Ramos (cell line): ENCODE data around the gene SIL1.
"Not testable (repeated sequence)": the region's sequence is repeated elsewhere in the genome, so short reads cannot be mapped to it uniquely, and the experiment has no call there.

ENCODE experiments used
- in situ Hi-C: fragments of 300-500 bp; cut with MboI; formaldehyde crosslinking; loops from one replicate; pipeline ENCODE4 v1.14.3; 2022; ENCODE audit warnings: low sequenced_read_pairs; ENCODE audit not compliant: unreplicated experiment

Gene SIL1

DNA sequence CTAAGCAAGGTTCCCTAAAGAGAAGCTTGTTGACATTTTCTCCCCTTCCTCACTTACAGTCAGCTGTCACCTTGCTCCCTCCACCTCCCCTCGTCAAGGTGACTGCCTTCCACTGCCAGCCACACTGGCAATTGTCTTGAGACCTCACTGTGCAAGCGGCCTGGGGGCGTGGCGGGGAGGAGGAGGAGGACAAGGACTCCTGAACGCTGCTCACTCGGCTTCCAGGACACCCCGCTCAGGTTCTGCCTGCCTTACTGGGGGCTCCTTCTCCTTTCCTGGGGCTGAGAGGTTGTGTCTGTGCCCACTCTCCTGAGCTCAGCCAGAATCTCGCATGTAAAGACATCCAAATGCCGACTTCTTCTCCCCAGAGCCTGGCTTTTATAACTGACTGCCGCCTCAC lies 262.7 kb downstream of the SIL1 start:
- in situ Hi-C loops = no loop called here

DNA sequence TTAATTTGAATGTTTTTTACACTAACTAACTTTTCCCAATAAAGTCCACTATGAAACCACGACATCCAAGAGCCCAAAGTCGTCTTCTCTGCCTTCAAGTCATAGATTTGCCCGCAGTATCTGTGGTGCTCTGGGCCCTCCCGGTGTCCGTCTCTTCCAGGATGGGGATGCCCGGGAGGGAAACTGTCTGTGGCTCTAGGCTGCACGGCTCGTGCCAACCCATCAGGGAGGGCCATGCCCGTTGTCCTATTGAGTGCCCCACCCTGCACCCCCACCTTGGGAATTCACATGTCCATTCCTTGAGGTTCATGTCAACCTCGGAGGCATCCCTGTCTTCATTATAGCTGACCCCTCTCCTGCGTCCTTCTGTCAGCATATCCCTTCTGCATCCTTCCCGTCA lies 263.2 kb downstream of the SIL1 start:
- in situ Hi-C loops = no loop called here

DNA sequence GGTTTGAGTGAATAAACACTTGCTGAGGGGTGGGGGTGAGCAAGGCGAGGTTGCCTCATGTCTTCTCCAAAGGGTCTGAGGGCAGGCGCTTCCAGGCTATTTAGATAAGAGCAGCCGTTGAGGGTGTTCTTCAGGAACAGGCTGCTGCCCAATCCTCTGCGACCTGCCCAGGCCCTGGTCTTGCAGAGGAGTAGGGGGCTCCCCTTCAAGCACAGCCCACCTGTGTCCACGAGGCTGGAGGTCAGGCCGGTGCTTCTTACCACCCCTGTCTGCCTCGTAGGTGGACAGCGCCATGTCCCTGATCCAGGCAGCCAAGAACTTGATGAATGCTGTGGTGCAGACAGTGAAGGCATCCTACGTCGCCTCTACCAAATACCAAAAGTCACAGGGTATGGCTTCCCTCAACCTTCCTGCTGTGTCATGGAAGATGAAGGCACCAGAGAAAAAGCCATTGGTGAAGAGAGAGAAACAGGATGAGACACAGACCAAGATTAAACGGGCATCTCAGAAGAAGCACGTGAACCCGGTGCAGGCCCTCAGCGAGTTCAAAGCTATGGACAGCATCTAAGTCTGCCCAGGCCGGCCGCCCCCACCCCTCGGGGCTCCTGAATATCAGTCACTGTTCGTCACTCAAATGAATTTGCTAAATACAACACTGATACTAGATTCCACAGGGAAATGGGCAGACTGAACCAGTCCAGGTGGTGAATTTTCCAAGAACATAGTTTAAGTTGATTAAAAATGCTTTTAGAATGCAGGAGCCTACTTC lies 264.5 kb downstream of the SIL1 start:
- in situ Hi-C loops = no loop called here

DNA sequence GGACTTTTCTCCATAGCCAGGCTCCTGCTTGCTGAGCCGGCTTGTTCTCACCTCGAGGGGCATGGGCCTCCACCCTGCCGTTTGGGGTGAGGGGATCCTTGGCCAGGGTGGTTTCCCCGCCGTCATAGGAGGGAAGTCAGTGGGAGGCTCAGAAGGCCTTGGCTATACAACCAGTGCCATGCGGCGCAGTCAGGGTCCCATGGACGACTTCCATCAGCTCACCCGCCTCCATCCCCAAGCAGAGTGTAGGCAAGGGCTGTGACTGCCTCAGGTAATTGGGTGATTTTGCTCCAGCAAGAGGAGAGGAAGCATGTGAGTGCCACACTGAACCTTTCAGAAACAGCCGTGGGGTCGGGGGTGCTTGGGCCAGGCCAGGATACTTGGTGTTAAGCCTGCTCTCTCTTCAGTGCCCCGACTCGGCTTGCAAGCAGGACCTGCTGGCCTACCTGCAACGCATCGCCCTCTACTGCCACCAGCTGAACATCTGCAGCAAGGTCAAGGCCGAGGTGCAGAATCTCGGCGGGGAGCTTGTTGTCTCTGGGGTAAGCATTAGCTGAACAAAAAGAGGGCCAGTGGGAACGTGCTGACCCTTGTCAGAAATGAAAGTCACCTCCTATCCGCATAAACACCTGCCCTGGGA lies 265.9 kb downstream of the SIL1 start:
- in situ Hi-C loops = no loop called here

DNA sequence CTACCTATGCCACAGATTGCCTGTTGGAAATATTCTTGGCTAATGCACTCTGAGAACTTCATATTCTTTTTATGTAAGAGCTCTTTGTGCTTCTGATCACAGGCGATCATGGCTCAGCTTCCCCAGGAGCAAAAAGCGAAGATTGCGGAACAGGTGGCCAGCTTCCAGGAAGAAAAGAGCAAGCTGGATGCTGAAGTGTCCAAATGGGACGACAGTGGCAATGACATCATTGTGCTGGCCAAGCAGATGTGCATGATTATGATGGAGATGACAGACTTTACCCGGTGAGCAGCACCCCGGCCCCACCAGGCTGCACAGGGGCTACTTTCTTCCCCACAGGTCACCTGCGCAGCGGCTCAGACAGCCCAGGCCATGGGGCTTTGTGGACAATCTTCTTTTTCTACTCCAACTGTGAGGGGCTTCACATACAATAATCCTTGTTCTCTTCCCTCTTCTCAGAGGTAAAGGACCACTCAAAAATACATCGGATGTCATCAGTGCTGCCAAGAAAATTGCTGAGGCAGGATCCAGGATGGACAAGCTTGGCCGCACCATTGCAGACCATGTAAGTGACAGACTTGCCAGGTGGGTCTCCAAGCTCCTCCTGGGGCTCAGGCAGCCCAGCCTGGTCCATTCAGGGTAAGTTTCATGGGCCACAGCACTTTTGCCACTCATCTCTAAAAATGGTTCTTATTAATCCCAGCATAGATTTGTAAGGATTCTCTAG lies 267.6 kb downstream of the SIL1 start:
- in situ Hi-C loops = no loop called here

DNA sequence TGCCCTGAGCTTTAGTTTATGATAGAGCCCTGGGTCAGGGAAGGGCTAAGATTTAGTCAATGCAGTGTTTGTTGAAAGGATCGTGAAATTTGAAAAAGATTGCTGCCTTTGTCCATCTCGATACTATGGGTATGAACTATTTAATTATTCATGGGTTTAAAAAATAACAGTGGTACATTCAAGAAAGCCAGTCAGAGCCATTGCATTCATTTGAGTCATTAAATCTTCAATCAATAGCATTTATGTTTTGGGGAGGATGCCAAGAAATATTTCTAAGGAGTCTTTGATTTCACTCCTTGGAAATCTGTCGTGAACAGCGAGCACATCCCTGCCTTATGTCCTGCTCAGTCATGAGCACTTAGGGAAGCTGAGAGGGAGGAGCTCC lies 268.6 kb downstream of the SIL1 start:
- in situ Hi-C loops = no loop called here

DNA sequence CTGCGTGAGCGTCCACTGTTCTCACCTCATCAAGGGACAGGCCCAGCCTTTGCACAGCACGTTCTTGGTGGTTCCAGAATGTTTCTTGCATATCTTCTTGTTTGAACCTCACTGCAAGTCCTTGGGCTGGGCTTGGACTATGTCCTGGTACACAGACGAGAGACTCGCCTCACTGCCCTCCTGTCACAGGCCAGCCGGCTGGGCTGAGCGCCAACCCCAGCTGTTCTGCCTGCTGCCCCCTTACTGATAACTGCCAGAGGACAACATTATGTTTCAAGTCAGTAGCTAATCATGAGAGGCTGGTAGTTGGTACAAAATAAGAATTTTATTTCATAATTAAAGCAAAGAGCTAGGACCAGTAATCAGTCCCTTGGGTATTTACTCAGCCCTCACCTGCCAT lies 270.2 kb downstream of the SIL1 start:
- in situ Hi-C loops = no loop called here

DNA sequence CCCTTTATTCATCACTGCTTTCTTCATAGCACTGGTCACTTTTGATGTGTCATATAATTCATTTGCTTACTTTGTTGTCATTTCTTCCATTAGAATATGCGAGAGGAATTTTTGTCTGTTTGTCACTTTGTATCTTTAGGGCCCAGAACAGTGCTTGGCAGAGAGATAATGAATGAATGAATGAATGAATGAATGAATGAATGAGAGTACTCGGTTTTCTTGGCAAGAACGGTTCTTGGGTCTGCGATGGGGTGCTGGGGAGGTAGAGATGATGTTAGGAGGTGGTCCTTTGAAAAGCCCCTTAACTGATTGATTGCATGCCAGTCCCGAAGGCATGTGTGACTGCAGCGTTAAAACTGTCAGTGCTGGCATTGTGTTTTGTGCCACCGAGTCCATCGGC lies 270.6 kb downstream of the SIL1 start:
- in situ Hi-C loops = no loop called here

DNA sequence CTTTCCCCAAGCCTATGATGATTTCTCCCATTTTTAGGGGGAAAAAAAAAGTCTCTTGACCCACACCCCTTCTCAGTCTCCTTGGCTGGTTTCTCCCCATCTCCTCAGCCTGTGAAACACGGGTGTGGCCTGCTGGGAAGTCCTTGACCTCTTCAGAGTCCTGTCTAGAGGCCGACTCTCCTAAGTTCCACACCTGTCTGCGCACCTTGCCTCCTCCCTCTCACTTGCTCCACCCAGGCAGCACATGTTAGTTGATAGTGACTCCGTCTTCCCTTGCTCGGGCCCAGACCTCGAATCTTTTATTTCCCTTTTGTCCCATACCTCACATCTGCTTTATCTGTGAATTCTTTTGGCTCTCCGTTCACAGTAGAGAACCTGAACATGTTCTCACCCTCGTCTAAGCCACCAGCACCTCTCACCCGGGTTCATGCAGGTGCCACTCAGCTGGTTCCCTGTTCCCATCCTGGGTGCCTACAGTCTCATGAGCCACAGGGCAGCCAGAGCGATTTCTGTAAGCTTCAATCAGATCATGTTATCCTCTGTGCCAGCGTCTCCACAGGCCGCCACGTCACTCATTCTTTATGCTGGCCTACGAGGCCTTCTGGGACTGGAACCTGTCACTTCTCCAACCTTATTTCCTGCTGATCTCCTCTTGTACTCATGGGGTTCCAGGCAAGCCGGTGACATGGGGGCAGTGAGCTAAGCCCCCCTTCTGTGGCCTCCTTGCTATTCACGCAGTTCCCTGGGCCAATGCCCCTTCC lies 271.3 kb downstream of the SIL1 start:
- in situ Hi-C loops = no loop called here

DNA sequence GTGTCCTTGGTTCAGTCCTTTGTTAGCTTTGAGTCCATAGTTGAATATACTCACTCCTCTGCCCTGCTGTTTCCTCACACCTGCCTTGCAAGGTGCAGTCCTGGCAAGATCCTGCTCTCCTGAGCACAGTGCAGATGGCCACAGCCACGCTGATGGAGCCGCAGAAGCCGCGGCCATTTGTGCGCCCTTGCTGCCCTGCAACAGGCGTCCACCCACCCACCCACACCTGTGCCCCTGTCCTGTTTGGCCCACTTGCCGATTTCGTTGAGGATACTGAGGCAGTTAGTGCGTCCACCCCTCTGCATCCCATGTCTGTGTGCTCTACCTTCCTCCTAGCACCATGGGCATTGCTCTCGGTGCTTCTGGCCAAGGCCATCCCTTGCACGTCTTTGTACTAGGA lies 271.9 kb downstream of the SIL1 start:
- in situ Hi-C loops = no loop called here

DNA sequence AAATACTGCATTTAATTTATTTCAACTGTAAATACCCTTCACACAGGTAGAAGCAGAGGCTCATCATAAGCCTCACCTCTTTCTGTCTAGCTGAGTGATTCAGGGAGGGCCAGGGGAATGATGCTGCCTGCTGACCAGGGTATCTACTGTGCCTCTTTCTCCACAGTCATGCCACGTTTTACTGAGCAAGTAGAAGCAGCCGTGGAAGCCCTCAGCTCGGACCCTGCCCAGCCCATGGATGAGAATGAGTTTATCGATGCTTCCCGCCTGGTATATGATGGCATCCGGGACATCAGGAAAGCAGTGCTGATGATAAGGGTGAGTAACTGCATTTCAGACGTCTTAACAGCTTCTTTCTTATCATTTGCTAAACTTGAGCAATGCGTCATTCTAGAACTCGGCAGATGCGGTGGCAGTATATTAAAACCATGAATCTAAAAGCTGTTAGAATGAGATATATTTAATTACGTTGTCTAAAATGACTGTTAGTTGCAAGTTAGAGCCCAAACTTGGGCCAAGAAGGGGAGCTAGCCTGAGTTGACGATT lies 273.0 kb downstream of the SIL1 start:
- in situ Hi-C loops = no loop called here

DNA sequence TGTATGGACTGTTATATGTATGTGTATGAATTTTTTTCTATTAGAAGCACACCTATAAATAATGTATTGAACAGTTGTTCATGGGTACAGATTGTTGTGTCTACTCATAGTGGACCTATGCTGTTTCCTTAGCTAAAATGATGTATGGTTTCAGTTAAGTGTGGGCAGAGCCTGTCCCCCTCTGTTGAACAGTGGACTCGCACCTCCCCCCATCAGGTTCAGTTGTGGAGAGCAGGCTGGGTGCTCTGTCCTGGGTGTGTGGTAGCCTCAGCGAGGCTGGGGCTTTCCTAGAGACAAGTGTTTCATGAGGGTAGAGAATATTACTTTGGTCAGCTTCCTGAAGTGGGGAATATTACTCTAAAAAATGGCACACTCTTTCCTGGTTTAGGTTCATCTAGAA lies 275.7 kb downstream of the SIL1 start:
- in situ Hi-C loops = no loop called here

DNA sequence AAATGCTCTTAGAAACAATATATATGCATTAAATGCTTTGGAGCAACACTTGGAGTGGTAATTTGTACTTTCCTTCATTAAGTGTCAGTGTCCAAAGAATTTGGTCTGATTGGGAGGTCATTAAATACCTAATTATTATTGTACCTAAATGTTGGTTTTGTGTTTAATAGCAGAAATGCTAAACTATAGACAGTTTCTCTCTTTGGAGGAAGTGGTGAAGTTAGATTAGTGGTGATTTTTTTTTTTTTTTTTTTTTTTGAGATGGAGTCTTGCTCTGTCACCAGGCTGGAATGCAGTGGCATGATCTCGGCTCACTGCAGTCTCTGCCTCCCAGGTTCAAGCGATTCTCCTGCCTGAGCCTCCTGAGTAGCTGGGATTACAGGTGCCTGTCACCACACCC lies 276.8 kb downstream of the SIL1 start:
- in situ Hi-C loops = not testable (repeated sequence)

DNA sequence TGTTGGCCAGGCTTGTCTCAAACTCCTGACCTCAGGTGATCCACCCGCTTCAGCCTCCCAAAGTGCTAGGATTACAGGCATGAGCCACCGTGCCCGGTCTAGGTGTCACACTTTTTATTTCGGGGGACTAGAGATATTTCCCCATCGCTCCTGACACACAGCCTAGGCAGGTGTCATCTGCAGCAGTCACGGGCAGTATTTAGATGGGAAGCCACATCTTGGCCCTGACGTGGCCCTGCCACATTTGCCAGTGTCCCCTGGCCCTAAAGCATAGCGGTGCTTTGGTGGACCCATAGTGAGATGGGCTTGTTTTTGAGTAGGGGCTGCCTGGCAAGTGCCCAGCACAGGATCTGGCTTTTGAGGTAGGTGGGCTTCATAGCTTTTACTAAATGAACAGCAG lies 278.0 kb downstream of the SIL1 start:
- in situ Hi-C loops = no loop called here

DNA sequence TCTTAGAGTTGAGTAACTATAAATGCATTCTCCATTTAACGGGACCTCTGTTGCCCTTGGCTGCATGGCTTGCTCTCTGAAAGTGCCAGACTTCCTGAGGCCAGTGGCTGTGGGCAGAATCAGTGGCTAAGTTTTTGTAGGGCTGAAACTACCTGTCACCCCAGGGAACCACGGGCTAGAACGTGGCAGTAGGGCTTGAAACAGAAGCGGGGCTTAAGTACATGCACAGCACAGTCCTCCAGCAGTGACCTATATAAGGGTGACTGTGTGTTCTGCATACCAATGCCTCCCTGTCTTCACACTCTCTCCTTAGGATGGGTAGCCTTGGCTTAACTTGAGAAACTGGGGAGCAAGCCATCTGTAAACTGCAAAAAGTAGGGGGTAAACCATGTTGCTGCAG lies 279.5 kb downstream of the SIL1 start:
- in situ Hi-C loops = no loop called here

DNA sequence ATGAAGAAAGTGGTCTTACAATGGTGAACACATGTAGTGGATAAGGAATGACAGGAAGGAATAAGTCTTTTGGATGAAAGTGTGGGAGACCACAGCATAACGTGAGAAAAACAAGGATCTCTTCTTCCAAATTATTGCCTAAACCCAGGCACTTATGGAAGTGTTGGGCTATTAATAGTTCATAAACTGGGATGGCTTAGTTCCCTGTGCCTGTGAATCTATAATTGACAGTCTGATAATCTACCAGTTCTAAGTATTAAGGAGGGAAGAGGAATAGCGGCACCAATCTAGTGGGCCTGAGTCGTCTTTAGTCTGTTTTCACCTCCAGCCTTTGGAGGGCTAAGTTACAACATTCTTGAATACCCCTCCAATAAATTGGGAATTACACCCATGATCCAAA lies 283.8 kb downstream of the SIL1 start:
- in situ Hi-C loops = loop anchor here (5.0 kb wide), 1 partner anchor 112 kb away; no protein-coding TSS in a partner anchor

DNA sequence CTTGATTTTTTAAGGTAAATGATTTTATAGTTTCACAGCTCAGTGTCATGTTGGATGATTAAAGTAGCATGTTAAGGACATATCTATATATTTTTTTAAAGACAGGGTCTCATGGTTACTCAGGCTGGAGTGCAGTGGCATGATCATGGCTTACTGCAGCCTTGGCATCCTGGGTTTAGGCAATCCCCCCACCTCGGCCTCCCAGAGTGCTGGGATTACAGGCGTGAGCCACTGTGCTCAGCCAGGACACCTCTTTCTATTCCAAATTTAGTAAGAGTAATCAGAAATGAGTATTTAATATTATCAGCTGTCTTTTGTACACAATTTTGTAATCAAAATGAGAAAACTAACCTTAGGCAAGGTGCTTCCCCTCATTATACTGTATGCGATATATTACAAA lies 284.4 kb downstream of the SIL1 start:
- in situ Hi-C loops = loop anchor here (5.0 kb wide), 1 partner anchor 111 kb away; no protein-coding TSS in a partner anchor

DNA sequence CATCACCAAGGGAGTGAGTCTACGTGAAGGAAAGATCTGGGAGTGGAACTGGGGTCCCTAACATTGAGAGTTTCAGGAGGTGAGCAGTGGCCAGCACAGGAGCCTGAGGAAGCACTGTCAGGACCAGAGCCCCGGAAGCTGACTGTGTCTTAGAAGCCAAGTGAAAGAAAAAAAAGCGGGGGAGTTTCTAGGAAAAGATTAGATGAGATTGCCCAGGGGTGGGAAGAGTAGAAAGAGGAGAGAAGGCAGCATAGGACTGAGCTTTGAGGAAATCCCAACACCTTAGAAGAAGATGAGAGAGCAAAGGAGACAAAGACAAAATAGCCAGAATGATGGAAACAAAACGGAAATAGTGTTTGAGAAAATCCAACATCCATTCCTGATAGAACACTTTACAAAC lies 286.1 kb downstream of the SIL1 start:
- in situ Hi-C loops = loop anchor here (5.0 kb wide), 1 partner anchor 110 kb away; no protein-coding TSS in a partner anchor

DNA sequence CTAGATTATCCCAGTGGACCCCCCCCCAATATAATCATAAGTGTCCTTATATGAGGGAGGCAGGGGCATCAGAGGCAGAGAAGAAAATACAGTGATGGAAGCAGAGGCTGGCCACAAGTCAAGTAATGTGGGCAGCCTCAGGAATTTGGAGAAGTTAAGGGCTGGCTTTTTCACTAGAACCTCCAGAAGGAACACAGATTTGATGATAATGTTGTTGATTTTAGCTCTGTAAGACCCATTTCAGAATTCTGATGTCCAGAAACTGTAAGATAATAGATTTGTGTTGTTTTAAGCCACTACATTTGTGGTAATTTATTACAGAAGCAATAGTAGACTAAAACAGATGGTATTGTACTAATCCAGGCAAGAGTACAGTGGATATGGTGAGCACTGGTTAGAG lies 286.7 kb downstream of the SIL1 start:
- in situ Hi-C loops = loop anchor here (5.0 kb wide), 1 partner anchor 109 kb away; no protein-coding TSS in a partner anchor

DNA sequence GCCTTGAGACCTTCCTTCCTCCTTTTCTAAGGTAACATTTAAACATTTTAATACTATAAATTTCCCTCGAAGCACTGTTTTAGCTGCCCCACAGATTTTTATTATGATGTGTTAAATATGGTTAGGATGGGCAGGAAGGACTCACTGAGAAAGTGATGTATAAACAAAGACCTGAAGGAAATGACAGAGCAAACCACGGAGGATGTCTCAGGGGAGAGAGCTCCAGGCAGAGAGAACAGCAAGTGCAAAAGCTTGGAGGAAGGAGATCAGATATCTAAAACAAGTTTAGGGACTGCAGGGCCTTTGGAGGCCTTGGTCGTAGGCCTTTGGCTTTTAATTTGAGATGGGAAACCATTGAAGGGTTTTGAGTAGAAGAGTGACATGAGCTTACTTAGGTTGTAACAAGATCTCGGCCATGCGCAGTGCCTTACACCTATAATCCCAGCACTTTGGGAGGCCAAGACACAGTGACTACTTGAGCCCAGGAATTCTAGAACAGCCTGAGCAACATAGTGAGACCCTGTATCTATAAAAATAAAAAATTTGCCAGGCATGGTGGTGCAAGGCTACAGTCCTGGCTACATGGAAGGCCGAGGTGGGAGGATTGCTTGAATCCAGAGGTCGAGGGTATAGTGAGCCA lies 287.5 kb downstream of the SIL1 start:
- in situ Hi-C loops = loop anchor here (5.0 kb wide), 1 partner anchor 108 kb away; no protein-coding TSS in a partner anchor
